Stimulated activated CD8-positive, alpha-beta memory T cell treated with anti-CD3 and anti-CD28 coated beads, Interleukin-7, amount 100 ng/mL, for 1 hour (primary cell): ENCODE measurements around the gene RPP40.

Source experiments
- DNase-seq, 2 donors: peaks; one replicate each; pipeline ENCODE4 v3.0.0-alpha.2; 2020; ENCODE audit warnings: low read depth in 2 of 2

RPP40 gene

DNA sequence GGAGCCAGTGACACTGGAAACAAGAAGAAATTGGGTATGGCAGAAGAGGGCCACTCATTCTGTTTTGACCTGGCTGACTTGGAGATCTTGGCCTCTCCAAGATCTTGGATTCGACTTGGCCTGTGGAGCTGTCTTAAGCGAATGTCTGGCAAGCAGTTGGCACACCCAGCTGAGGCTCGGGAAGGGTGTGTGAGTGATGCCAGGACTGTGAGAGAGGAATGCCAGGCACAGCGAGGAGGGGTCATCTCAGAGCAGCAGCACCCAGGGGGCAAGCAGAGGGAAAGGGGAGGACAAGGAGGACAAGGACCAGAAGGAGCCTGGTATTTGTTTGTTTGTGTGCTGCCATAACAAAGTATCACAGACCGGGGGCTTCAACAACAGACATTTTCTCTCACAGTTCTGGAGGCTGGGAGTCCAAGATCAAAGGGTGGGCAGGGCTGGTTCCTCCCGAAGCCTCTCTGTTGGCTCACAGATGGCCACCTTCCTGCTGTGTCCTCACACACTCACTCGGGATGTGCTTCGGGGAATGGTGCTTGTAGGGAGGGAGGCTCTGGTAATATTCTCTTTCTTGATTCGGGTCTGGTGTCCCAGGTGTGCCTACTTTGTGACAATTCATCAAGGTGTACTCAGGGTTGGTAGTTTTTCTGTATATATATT is 33.0 kb downstream of the RPP40 start:
- DNase-seq = no peak

DNA sequence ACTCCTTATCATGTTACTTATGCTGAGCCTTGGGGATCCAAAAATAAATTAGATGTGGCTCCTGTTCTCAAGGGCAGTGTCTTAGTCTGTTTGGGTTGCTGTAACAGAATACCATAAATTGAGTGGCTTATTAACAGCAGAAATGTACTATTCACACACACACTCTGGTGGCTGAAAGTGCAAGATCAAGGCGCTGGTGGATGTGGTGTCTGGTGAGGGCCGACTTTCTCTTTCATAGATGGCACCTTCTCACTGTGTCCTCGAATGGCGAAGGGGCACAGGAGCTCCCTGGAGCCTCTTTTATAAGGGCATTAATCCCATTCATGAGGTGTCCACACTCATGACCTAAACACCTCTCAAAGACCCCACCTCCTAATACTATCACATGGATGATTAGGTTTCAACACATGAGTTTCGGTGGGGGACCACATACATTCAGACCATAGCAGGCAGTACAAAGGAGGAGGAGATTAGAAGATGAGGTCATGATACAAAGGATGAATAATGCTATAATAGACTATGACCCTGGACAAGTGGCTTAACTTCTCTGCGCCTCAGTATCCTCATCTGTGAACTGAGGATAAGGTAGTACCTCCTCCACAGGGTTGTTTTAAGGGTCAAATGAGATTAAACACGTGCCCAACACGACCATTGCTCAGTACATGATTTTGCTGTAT is 34.1 kb downstream of the RPP40 start:
- no peak for DNase-seq

DNA sequence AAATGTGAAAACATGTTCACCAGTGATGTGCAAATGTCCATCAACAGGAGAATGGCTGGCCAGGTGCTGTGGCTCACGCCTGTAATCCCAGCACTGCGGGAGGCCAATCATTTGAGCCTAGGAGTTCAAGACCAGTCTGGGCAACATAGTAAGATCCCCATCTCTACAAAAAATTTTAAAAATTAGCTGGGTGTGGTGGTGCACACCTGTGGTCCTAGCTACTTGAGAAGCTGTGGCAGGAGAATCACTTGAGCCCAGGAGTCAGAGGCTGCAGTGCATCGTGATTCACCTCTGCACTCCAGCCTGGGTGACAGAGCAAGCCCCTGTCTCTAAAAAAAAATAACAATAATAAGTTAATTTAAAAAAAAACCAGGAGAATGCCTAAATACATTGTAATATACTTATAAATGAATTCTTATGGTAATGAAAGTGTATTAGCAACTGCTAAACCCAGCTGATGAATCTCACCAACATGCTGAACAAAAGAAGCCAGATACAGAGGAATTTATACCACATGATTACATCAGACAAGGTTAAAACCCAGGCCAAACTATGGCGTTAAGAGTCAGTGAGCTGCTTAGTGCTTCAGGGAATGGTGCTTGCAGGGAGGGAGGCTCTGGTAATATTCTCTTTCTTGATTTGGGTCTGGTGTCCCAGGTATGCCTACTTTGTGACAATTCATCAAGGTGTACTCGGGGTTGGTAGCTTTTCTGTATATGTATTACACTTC is 36.4 kb downstream of the RPP40 start:
- no peak for DNase-seq

DNA sequence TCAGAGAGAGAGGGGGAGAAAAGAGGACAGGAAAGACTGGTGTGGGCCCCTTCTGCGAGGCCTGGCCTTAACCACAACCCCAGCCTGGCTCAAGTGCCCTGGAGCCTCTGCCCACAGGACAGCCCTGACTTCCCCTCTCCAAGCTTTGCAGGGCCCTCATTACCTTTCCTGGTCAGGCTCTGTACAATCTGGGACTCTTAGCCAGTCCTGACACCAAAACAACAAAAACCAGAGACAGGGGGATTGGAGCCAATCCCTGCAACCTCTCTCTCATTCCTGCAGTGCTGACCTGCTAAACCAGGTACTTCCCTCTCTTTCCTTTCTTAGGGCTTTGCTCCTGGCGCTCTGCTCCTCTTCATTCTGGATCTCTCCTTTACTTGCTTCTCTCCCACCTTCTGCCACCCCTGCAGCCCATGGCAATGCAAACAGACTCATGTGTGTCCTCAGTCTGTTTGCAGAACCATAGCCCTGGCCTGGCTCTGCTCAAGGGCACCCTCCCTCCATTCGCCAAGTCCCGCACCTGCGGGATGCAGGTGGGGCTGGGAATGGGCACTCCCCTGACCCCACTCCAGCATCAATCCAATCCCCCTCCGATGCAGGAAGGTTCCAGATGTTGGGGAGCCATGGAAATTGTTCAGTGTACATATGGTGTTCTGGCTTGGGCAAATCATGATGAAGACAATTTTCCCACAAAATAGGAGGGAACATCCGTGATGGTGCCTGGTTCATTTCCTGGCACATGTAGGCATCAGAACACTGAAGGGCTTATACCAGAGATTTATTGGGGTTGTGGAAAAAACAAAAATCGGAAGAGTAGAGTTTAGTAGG is 38.1 kb downstream of the RPP40 start:
- DNase-seq = no peak

DNA sequence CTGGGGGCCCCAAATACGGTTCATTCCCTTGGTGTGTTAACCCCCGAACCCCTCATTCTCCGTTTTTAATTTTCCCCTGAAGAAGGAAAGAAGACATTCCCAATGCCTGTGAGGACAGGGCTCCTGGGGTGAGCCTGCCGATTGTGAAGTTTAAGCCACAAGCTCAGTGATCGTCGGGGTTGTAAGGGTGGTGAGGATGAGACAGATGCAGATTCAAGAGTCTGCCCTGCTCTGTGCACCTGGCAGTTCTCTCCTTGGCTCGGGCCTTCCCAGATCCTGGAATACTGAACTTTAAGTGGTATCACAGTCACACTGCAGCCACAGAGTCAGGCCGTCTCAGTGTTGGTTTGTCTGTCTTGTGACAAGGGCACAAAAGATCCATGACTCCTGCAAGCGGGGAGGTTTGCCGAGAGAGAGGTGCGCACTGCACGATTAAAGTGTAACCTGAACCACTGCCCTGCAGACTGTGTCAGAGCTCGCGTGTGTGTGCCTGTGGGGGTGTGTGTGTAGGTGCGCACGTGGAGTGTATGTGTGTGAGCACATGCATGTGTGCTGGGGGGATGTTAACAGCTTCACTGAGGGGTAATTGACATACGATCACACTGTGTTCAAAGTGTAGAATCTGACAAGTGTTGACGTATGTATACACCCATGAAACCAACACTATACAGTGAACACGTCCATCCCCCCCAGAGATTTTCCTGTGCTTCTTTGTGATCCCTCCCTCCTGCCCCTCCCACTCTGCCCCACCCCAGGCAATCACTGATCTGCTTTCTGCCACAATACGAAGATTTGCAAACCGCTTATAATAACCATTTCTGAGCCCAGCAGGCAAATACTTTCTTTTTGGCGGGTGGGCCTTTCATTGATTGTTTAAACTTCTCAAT is 38.9 kb downstream of the RPP40 start:
- DNase-seq = no peak

DNA sequence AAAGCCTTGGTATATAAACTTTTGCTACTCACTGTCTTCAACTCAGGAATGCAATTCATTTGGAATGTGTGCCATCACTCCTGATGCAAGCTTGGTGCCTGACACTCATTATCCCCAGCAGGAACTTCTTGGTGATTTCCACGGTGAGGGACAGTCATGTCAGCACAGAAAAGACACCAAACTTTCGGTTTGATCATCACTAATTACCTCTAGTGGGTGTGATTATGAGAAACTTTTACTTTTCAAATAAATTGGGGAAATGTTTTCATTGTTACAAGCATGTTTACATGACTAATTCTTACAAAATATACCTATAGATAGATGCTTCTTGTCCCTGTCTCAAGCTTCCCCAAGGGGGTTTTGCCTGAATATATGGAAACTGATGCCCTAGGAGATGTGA is 40.9 kb downstream of the RPP40 start:
- DNase-seq = no peak

DNA sequence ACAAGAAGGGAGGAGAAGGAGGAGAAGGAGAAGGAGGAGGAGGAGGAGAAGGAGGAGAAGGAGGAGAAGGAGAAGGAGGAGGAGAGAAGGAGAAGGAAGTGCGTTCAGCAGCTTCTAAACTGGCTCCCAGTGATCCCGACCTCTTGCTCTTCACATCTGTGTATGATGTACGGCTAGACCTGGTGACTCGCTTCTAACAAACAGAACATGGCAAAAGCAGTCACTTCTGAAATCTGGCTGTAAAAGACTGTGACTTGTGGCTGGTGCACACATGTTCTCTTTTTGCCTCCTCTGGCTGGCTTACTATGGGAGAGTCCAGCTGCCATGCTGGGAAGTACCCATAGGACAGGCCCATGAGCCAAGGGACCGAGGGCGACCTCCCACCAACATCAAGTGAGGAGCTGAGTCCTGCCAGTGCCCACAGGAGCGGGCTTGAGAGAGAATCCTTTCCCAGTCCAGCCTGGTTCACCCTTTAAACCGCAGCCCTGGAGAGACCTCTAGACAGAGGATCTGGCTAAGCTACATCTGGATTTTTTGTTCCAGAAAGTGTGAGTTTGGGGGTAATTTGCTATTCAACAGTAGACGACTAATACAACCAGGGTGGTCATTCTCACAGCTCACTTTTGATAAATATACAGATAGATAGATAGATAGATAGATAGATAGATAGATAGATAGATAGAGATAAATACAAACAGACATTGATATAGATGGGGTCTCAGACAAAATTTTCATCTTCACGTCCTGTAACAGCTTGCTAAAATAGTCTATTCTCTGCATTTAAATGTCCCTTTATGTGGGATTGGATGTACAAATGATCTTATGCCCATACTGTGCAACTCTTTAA is 42.3 kb downstream of the RPP40 start:
- DNase-seq = no peak

DNA sequence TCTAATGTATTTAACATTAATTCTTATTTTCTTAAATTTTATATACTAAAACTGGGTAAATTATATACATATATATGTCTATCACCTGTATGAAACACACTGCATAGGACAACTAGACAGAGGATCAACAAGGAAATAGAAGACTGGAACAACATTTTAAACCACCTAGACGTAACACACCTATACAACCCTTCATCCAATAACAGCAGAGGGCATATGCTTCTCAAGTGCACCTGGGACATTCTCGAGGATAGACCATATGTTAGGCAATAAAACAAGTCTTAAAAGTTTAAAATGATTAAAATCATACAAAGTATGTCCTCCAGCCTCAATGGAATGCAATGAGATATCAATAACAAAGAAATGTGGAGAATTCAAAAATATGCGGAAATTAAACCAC is 45.2 kb downstream of the RPP40 start:
- DNase-seq = no peak

DNA sequence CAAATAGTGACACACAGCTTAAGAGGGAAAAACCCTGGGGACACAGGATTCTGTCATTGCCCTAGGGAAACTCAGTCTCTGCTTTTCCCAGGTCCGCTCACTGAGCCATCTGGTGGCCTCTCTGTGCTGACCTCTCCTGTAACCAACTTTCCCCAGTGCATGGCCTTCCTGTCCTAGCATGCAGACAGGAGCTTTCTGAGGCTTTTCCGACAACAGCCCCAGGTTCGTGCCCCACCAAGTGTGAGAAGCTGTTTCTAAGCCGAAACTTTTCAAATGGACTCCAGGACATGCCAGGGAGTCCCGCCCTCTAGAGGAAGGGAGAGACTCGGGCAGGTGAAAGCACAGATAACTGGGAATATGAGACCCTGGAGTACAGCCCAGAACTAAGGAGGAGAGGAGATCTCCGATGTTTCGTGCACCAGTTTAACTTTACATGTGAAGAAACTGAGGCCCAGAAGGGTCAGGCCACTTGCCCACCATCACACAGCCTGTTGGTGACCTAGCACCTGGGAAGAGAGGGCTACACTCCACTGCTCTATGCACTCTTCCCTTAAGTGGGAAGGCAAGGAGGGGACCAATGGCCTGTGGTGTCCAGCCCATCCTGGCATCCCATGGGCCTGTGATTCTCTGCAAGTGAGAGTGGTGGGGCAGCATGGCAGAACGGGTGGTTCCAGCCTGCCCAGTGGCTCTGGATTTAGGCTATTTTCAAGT is 46.2 kb downstream of the RPP40 start:
- no peak for DNase-seq

DNA sequence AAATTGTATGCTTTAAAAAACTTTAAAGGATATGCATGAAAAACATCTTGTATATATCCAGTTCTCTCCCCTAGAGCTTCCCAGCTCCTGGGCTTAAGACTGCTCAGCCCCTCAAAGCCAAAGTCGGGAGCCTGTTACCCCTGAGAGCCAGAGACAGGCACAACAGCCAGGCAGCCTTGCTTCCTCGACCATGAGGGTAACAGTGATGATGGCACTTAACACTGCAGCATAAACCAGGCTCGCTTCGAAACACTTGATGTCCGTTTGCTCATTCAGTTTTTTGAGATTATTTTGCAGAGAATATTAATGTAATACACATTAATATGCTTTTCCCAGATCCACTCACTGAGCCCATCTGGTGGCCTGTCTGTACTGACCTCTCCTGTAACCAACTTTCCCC is 47.2 kb downstream of the RPP40 start:
- DNase-seq = no peak

DNA sequence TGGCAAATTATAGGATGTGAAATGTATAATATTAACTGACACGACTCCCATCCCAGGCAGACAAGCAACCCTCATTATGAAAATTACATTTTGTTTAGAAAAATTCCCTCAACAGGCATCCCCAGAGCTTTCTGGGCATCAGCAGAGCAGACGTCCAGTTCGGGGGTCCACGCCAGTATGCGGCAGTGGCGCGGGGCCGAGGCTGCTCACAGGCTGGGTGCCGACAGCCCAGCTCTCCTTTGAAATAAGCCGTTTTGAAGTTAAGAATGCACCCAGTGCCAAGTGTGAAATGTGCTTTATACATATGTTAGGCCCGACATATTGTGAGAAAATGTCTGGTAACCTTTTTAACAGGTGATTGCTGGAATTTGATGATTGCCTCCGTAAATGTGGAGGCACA is 50.4 kb downstream of the RPP40 start:
- DNase-seq = no peak

DNA sequence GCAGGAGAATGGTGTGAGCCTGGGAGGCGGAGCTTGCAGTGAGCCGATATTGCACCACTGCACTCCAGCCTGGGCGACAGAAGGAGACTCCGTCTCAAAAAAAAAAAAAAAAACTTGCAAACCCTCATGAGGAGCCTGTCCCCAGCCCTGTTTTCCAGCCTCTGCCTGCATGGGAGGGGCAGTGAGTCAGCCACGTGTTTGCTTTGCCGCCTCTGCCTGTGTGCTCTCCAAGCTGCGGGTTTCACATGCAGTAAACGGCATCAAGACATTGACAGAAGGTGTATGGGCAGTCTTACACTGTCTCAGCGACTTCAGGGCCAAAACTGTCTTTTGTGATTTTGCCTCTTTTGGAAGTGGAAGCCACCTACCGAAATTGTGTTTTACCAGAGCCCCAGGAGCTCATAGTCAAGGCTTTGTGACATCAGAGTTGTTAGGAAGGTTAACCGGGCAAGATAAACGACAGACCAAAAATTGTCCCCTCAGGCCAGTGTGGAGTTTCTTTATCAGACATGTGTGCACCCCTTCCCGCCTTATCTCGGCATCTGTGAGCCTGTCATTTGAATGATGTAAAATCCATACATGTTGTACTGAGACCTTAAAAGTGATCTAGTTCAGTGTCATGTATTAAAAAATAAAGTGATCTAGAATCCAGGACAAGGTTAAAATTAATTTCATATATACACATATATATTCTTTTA is 52.9 kb downstream of the RPP40 start:
- no peak for DNase-seq

DNA sequence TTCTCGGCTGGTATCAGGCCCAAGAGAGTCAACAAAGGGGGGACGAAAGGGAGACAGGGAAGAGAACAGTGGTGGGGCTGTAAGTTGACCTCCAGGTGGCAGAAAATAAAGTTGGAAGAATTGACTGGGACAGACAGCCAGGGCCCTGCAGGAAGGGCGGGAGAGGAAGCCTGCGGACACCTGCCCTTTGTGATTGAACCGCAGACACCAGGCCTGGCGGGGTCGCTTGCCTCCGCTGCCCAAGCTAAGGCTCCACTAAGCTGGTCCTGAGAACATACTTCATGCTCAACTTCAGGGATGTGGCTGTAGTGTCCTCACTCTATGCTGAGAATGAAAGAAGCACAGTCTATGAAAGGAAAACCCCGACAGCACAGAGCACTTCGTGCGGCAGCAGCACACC is 53.8 kb downstream of the RPP40 start:
- DNase-seq = no peak

DNA sequence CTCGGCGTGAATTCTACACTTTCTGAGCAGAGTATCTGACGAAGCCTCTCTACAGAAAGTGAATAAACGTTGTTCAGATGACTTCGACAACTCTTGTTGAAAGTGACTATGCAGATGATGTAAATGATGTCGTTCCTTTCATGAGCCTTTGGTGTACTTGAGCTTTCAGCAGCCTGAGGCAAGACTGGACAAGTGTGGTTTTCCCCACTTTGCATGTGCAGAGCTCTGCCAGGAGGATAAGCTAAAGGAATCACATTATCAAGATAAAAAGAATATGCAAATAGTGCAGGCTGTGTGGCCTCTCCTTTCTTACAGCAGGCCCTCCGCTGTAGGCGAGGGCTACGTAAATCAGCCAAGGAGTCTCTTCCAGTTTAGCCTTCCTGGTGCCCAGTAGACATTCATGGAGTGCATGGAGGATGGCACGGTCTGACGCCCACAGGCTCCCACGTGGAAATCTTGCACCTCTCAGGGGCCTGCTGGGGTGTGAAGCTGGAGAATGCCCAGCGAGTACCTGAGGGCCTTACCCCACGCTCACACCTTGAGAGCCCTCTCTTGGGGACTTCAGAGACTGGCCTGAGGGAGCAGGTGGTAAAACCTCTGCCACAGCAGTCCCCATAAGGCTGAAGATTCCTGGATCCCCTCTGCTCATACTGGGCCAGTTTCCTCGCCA is 54.9 kb downstream of the RPP40 start:
- no peak for DNase-seq

DNA sequence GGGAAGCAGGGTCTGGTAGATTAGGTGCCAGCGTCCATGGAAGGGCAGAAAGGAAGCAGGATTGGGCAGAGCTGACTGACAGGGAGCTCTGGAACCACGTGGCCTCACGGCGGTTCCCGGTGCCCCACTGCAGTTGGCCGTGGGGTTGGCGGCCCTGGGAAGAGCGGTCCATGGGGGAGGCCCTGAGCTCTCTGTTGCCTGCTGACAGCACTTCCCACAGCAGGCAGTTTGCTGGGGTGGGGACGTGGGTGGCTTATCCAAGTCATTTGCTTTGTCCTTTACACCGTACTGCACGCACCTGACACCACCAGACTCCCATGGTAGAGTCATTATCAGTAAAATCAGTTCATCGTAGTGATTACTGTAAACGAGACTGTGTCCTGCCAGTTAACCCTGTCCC is 56.1 kb downstream of the RPP40 start:
- DNase-seq = no peak

DNA sequence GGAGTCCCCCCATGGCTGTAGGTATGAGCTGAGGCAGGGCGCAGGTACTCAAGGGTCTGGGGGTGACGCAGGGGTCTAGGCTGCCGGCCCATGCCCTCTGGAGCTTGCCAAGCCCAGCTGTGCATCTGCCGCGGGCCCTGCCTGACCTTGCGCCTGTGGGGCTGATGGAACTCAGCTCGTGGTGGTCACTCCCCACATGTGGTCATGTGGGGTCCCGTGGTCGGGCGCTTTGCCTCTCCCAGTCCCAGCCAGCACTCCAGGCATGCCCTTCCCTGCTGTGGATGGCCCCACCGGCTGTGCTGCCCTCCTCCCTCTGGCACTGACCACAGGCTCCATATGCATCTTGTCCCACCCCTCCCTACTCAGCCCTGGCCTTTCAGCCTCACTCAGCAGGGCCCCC is 57.3 kb downstream of the RPP40 start:
- DNase-seq = no peak
